GM12878 (cell line): ENCODE results near the gene SRPK3. TPM values are rescaled to one million over a fixed set of nuclear protein-coding genes. Genes with fewer than 3 reads are reported as not detected.

Experiments
- ATAC-seq: fragments of 200-7000 bp; cut with Tn5 transposase; 3 replicates; pipeline ENCODE4 v1.9.1; 2020; ENCODE audit warnings: mild to moderate bottlenecking, moderate library complexity
- BruUV-seq: library from RNA; stranded (reverse); fragments of 400-500 nt; replicated peaks from 2 replicates; lab custom pipeline; 2021; lab: Mats Ljungman, UMichigan
- CTCF ChIA-PET: fragments of 300-600 bp; sonication (Branson Sonifier 250); formaldehyde crosslinking; extraction: SDS; loops from one replicate; lab custom pipeline; 2021; ENCODE audit warnings: inconsistent platforms; lab: Yijun Ruan, JAX
- POLR2A ChIA-PET: fragments of 350-600 bp; formaldehyde crosslinking; extraction: SDS; loops from one replicate; lab custom pipeline; 2021; ENCODE audit warnings: inconsistent platforms; lab: Charles Lee
- RAD21 ChIA-PET: fragments of 300-600 bp; sonication (Branson Sonifier 250); formaldehyde crosslinking; loops from one replicate; lab custom pipeline; 2023; ENCODE audit warnings: antibody characterized with exemption; ENCODE audit not compliant: unreplicated experiment; lab: Charles Lee
- SMC1A ChIA-PET: fragments of 300-600 bp; sonication (Branson Sonifier 250); formaldehyde crosslinking; loops from one replicate; lab custom pipeline; 2023; ENCODE audit not compliant: unreplicated experiment, uncharacterized antibody; lab: Charles Lee
- DNase-seq: peaks from one replicate; pipeline ENCODE4 v3.0.0-alpha.2; 2011; ENCODE audit warnings: low read depth, low spot score
- FAIRE-seq: peaks from 3 replicates; lab custom pipeline; 2011; peaks lifted over from hg19 to GRCh38; lab: Jason Lieb, UNC
- H2AFZ ChIP-seq: 2 replicates; pipeline ENCODE4 v1.6.0; 2011; ENCODE audit warnings: low read depth, low read length, control low read depth; ENCODE audit not compliant: control insufficient read depth
- H3K27ac ChIP-seq: 2 replicates; pipeline ENCODE4 v1.5.1; 2011; ENCODE audit warnings: control low read depth; ENCODE audit not compliant: control insufficient read depth, insufficient read depth
- H3K27me3 ChIP-seq, 2 experiments: replicated peaks in 1 of 2; 2 replicates each; pipeline versions ENCODE4 v1.6.0 to v1.6.1; 2011; ENCODE audit warnings: low read length in 1 of 2; ENCODE audit not compliant: control insufficient read depth in 2 of 2, insufficient read depth in 2 of 2
- H3K36me3 ChIP-seq, 2 experiments: 2 replicates each; pipeline ENCODE4 v1.5.1; 2011; ENCODE audit warnings: low read length in 1 of 2; ENCODE audit not compliant: control insufficient read depth in 2 of 2, insufficient read depth in 2 of 2
- H3K4me1 ChIP-seq: 2 replicates; pipeline ENCODE4 v1.6.1; 2011; ENCODE audit warnings: mild to moderate bottlenecking, low read length, moderate library complexity, mixed read lengths; ENCODE audit not compliant: control insufficient read depth, insufficient read depth
- H3K4me2 ChIP-seq: 2 replicates; pipeline ENCODE4 v1.6.0; 2011; ENCODE audit warnings: control low read depth; ENCODE audit not compliant: control insufficient read depth, insufficient read depth
- H3K4me3 ChIP-seq: fragments of 200-600 bp; sonication (generic); 2 replicates; pipeline ENCODE4 v1.5.1; 2016
- H3K79me2 ChIP-seq: 2 replicates; pipeline ENCODE4 v1.6.0; 2011; ENCODE audit warnings: low read length; ENCODE audit not compliant: control insufficient read depth, insufficient read depth
- H3K9ac ChIP-seq: 2 replicates; pipeline ENCODE4 v1.8.0; 2011; ENCODE audit warnings: low read length, control low read depth, mixed read lengths; ENCODE audit not compliant: control insufficient read depth, insufficient read depth
- H3K9me3 ChIP-seq: replicated peaks from 3 replicates; pipeline ENCODE4 v1.5.1; 2011; ENCODE audit warnings: mild to moderate bottlenecking, low read length; ENCODE audit not compliant: control insufficient read depth, insufficient read depth
- H4K20me1 ChIP-seq: 2 replicates; pipeline ENCODE4 v1.6.0; 2011; ENCODE audit not compliant: control insufficient read depth, insufficient read depth
- CREM ChIP-seq: IDR thresholded peaks from 2 replicates; pipeline ENCODE4 v1.6.1; 2014; ENCODE audit warnings: antibody characterized with exemption, low read depth
- IRF4 ChIP-seq: IDR thresholded peaks from 2 replicates; pipeline ENCODE4 v1.6.1; 2011; ENCODE audit warnings: low read depth, low read length
- NFIC ChIP-seq: IDR thresholded peaks from 2 replicates; pipeline ENCODE4 v1.6.1; 2012; ENCODE audit warnings: low read depth, mild to moderate bottlenecking, inconsistent platforms, low read length, moderate library complexity
- TCF12 ChIP-seq: IDR thresholded peaks from 2 replicates; pipeline ENCODE4 v1.6.1; 2011; ENCODE audit warnings: low read depth, mild to moderate bottlenecking, low read length
- WRNIP1 ChIP-seq: IDR thresholded peaks from 2 replicates; pipeline ENCODE4 v1.6.1; 2011; ENCODE audit warnings: low read depth, low read length, improper control_type of control experiment, borderline replicate concordance
- ZSCAN29 ChIP-seq: fragments of 450-650 bp; IDR thresholded peaks from 2 replicates; pipeline ENCODE4 v1.6.1; 2017; ENCODE audit warnings: mild to moderate bottlenecking, moderate library complexity
- WGBS: methylation state at CpG from one replicate; pipeline ENCODE4 v1.1.6; 2016; ENCODE audit warnings: low lambda C conversion rate; ENCODE audit not compliant: insufficient replicate concordance, insufficient coverage; ENCODE audit errors: missing lambda C conversion rate; 5-methylcytosine and 5-hydroxymethylcytosine counted together
- in situ Hi-C: fragments of 300-500 bp; cut with MboI; formaldehyde crosslinking; loops from 9 replicates; pipeline ENCODE4 v1.14.3; 2018; ENCODE audit warnings: mixed read lengths
- intact Hi-C: fragments of 100-400 bp; cut with micrococcal nuclease; formaldehyde crosslinking; loops from one replicate; pipeline ENCODE4 v1.14.2; 2022; ENCODE audit not compliant: unreplicated experiment
- polyA plus RNA-seq, 11 experiments: library from polyadenylated mRNA; depleted of rRNA in 4 of 11; unstranded in 6 of 11; stranded (reverse) in 5 of 11; fragments of >200 nt; fragmentation: Nextera tagmentation in 4 of 11; fragmentation: Illumina TruSeq in 1 of 11; extraction: Ambion mirVana in 4 of 11; extraction: Trizol in 1 of 11; gene quantifications; 1 replicate in 1 of 11; 2 replicates in 10 of 11; pipeline versions ENCODE4 v1.2.1 to v1.2.3, GENCODE V29; 2011 to 2016; ENCODE audit warnings: inconsistent platforms in 2 of 11, missing spikeins in 2 of 11, low read depth in 1 of 11
- total RNA-seq, 4 experiments: library from RNA; depleted of rRNA in 3 of 4; stranded (reverse); fragments of >200 nt in 3 of 4; fragmentation: Illumina TruSeq in 1 of 4; extraction: Trizol in 1 of 4; gene quantifications; 2 replicates each; pipeline versions ENCODE4 v1.2.1 to v1.2.3, GENCODE V29; 2013 to 2021

SRPK3 gene
- total and polyA plus RNA-seq, 10 of the 15 experiments (the other 5 are each of a cell fraction or from before 2014, with no cell fraction given), result 0.05 to 0.19 TPM; not detected in 8

DNA sequence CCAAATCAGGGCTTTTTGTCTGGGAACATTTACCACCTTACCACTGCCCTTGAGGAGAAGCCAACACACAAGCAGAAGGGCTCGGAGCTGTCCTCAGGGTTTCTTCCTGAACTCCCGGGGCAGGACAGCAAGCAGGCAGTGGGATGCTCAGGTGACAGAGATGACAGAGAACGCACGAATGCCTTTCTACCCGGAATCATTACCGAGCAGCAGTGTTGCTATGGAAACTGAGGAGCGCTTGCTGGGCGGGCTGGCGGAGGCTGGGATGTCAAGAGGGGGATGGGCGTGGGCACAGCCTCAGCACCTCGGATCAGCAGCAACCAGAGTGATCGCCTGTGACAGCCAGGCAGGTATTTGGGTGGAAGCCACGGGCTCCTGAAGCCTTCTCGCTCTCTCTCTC lies 31.4 kb downstream of the SRPK3 start:
- Histone ChIP-seq H3K79me2 (no peaks in the 10 kb centered on the region), H3K4me3 (no peak overlapping the region), H3K9ac (no peak overlapping the region), H3K4me2 (no peak overlapping the region), H4K20me1 (no peaks in the 10 kb centered on the region)
- POLR2A ChIA-PET, result no interaction called here
- intact Hi-C loops (no loop called here), in situ Hi-C loops (loop anchor here (25.0 kb wide), 1 partner anchor 625 kb away; the partner anchor contains the start of gene MAGEA1)
- BruUV-seq, result no TSS peak
- TF ChIP-seq IRF4 (no peak), NFIC (no peak)
- TF ChIP-seq, all 136 proteins: peak for 0
- H3K9me3 ChIP-seq, result no peaks in the 10 kb centered on the region; the same call in 2 of the 3 replicates
- no peak for DNase-seq
- no peak overlapping the region for H2AFZ ChIP-seq
- no peaks in the 10 kb centered on the region; a peak in 1 of 4 replicates for H3K27me3 ChIP-seq
- ATAC-seq, result no peak
- H3K27ac ChIP-seq, result no peak overlapping the region
- no peaks in the 10 kb centered on the region for H3K4me1 ChIP-seq
- ChIA-PET CTCF (no interaction called here), RAD21 (no interaction called here), SMC1A (no interaction called here)
- WGBS, result 35% methylated on average over 13 of the region's 14 CpGs
- no peaks in the 10 kb centered on the region for H3K36me3 ChIP-seq
- no peak for FAIRE-seq

DNA sequence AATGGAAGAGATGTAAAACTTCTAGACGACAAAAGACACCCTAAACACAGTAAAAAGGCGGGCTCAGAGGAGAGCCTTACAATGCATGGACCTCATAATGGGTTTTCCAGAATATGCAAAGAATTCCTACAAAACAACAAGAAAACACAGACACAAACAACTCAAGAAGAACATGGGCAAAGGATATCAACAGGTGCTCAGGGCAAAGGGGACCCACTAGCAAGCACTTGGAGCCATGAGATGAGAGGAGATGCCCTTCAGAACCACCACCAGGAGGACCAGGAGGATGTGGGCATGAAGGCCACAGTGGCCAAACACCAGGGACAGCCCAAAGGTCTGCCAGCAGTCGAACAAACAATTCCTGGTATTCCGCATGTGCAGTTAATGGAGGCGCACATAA lies 32.3 kb downstream of the SRPK3 start:
- WGBS, result 50% methylated on average over 5 of the region's 5 CpGs
- H3K9me3 ChIP-seq, result no peaks in the 10 kb centered on the region; the same call in 2 of the 3 replicates
- no peak overlapping the region for H3K9ac ChIP-seq
- TF ChIP-seq CREM (no peak), ZSCAN29 (no peak), TCF12 (no peak), WRNIP1 (no peak)
- SMC1A ChIA-PET, result no interaction called here
- CTCF ChIA-PET, result no interaction called here
- POLR2A ChIA-PET, result no interaction called here
- H3K27ac ChIP-seq, result no peak overlapping the region
- ATAC-seq (no peak), DNase-seq (no peak), FAIRE-seq (no peak)
- intact Hi-C loops (no loop called here), in situ Hi-C loops (loop anchor here (25.0 kb wide), 1 partner anchor 626 kb away; the partner anchor contains the start of gene MAGEA1)
- RAD21 ChIA-PET, result no interaction called here
- H3K4me3 ChIP-seq, result no peak overlapping the region
- BruUV-seq, result no TSS peak
- no peaks in the 10 kb centered on the region for H3K4me1 ChIP-seq
- no peaks in the 10 kb centered on the region for H3K79me2 ChIP-seq
- no peak overlapping the region for H3K4me2 ChIP-seq
- no peaks in the 10 kb centered on the region for H4K20me1 ChIP-seq
- no peaks in the 10 kb centered on the region; a peak in 1 of 4 replicates for H3K27me3 ChIP-seq
- H2AFZ ChIP-seq, result no peak overlapping the region
- H3K36me3 ChIP-seq, result no peaks in the 10 kb centered on the region
